ENCODE measurements around the gene CANT1.

DNA sequence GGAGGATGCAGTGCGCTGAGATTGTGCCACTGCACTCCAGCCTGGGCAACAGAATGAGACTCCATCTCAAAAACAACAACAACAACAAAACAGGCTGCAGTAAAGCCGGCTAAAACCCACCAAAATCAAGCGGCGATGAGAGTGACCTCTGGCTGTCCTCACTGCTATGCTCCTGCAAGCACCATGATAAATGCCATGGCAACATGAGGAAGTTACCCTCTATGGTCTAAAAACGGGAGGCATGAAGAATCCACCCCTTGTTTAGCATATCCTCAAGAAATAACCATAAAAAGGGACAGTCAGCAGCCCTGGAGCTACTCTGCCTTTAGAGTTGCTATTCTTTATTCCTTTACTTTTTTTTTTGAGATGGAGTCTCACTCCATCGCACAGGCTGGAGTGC is 21.4 kb downstream of the CANT1 start:
- peak; percentile 33; the same call in 1 of the 2 replicates for TF ChIP-seq GATA2 (IDR thresholded peaks at IDR 0.05; ENCODE audit: low read depth, low read length)
- TF ChIP-seq GATA3 (IDR thresholded peaks at IDR 0.05; ENCODE audit: low read depth, low read length): no peak
